HG02970 (cell line): ENCODE data around the gene ZNF710.

ENCODE experiments used
- ATAC-seq: cut with Tn5 transposase; IDR thresholded peaks from one replicate; pipeline ENCODE4 v1.9.1; 2021; ENCODE audit warnings: mild to moderate bottlenecking, moderate library complexity, moderate number of reproducible peaks; ENCODE audit not compliant: unreplicated experiment, low FRiP score

The ZNF710 gene

DNA sequence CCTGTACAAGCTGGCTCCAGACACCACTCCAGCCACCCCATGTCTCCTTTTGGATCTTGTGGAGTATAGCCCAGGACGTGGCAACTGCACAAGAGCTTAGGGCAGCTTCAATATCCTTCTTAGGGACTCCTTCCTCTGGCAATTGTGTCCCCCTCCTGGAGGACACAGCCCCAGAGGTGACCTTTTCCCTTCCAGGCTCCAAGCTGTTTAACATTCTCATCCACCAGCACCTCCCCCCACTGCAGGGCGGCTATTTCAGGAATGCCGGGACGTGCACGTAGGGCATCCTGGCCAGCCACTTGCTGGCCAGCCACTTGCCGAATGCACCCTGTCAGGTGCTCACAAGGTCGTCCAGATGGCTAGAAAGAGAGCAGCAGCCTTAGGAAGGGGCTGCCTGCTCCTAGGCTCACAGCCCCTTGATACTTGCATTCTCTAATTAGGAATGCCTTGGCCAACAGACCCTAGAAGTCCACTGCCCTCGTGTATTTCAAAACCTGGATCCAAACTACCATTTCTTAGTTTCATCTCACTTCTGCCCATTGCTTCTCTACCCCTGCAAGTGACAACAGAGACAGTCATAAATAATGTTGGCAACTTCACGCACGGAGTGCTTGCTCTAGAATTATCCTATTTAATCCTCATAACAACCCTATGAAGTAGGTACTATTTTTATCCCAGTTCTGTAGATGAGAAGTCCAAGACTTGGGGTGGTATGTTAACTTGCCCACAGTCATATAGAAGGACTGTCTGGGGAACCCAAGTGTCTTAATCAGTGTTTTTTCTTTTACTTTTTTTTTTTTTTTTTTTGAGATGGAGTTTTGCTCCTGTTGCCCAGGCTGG, 125.7 kb downstream of the ZNF710 start:
- ATAC-seq, result no peak

DNA sequence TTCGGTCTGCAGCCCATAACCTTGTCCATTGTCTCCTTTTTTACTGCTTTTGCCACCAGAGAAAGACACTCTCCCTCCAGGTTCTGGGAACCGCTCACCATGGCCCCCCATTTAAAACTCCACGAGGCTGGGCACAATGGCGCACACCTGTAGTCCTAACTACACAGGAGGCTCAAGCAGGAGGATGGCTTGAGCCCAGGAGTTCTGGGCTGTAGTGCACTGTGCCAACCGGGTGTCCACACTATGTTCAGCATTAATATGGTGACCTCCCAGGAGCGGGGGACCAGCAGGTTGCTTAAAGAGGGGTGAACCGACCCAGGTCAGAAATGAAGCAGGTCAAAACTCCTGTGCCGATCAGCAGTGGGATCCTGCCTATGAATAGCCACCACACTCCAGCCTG, 129.2 kb downstream of the ZNF710 start:
- no peak for ATAC-seq
